AG09319 (cell line): ENCODE results near the gene CNOT8.
"Not testable (repeated sequence)": the region's sequence is repeated elsewhere in the genome, so short reads cannot be mapped to it uniquely, and the experiment has no call there.

Experiments
- DNase-seq: peaks from one replicate; pipeline ENCODE4 v3.0.0-alpha.2; 2010; ENCODE audit warnings: low read depth; ENCODE audit errors: extremely low read depth
- TF ChIP-seq, protein P1 (sequence below): IDR thresholded peaks from 2 replicates; pipeline ENCODE4 v1.5.1; 2011; ENCODE audit warnings: low read depth, mild to moderate bottlenecking, inconsistent platforms, low read length, moderate library complexity

The CNOT8 gene

DNA sequence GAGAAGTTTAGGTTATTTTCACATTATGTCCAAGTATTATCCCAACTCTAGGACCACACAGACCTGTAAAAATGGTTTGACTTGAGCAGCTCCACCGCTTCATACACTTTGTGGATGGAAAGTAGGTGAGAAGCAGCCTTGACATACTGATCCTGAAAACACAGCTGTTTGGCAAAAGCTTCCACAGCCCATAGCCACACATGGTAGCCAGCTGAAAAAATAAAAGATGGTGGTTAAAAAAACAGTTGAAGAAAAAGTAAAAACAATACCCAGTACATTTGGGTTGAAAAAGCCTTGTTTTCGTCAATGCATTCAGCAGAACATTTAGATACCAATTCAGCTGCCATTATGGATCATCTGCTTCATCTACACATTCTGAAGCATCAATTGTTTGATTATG, 42.8 kb downstream of the CNOT8 start:
- TF ChIP-seq, protein P1, sequence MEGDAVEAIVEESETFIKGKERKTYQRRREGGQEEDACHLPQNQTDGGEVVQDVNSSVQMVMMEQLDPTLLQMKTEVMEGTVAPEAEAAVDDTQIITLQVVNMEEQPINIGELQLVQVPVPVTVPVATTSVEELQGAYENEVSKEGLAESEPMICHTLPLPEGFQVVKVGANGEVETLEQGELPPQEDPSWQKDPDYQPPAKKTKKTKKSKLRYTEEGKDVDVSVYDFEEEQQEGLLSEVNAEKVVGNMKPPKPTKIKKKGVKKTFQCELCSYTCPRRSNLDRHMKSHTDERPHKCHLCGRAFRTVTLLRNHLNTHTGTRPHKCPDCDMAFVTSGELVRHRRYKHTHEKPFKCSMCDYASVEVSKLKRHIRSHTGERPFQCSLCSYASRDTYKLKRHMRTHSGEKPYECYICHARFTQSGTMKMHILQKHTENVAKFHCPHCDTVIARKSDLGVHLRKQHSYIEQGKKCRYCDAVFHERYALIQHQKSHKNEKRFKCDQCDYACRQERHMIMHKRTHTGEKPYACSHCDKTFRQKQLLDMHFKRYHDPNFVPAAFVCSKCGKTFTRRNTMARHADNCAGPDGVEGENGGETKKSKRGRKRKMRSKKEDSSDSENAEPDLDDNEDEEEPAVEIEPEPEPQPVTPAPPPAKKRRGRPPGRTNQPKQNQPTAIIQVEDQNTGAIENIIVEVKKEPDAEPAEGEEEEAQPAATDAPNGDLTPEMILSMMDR: no peak
- DNase-seq: no peak

DNA sequence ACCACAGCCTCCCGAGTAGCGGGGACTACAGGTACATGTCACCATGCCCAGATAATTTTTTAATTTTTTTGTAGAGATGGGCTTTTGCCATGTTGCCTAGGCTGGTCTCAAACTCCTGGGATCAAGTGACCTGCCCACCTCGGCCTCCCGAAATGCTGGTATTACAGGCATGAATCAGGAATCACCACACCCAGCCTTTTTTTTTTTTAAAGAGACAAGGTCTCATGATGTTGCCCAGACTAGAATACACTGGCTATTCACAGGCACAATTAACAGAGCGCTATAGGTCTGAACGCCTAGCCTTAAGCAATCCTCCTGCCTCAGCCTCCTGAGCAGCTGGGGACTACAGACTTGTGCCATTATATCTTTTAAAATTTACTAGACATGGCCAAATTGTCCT, 43.5 kb downstream of the CNOT8 start:
- TF ChIP-seq, protein P1: no peak
- DNase-seq: no peak

DNA sequence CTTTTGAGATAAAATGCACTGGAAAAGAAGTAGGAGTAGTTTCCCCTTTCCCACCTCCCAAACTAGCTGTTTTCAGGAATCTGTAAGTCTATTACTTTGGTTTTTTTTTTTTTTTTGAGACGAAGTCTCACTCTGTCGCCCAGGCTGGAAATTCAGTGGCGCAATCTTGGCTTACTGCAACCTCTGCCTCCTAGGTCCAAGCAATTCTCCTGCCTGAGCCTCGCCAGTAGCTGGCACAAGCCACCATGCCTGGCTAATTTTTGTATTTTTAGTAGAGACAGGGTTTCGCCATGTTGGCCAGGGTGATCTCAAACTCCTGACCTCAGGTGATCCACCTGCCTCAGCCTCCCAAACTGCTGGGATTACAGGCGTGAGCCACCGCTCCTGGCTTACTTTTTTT, 47.2 kb downstream of the CNOT8 start:
- DNase-seq: not testable (repeated sequence)

DNA sequence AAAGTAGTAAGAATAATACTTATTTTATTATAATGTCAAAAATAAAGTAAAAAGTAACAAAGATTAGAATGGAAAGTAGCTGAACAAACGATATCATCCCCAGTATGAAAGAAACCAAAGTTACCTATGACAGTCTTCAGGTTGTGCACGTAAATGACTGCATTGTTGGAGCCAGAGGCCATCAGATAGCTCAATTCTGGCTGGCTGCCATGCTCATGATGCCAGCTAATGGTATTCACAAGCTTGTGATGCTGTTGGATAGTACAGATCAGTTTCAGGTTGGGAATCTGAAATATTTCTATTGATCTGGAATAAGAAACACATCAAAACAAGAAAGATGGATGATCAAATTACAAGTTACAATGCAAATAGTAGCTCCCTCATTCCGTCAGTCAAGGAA, 58.4 kb downstream of the CNOT8 start:
- TF ChIP-seq, protein P1: no peak
- no peak for DNase-seq

DNA sequence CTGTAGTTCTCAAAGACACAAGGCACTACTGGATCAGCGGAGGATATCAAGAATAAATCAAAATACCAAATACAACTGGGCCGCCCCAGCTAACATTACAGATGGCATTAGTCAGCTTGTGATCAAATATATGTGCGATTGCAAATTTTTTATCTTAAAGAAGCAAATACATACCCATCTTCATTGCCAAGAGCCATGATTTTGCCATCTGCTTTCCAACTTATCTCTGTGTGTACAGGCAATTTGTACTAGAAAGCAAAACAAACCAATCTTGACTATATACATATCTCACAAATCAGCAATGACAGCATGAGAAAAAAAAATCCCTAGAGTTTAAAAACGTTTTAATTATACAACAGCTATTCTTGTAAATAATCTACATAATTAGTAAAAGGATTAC, 59.3 kb downstream of the CNOT8 start:
- DNase-seq: no peak
- TF ChIP-seq, protein P1: no peak

DNA sequence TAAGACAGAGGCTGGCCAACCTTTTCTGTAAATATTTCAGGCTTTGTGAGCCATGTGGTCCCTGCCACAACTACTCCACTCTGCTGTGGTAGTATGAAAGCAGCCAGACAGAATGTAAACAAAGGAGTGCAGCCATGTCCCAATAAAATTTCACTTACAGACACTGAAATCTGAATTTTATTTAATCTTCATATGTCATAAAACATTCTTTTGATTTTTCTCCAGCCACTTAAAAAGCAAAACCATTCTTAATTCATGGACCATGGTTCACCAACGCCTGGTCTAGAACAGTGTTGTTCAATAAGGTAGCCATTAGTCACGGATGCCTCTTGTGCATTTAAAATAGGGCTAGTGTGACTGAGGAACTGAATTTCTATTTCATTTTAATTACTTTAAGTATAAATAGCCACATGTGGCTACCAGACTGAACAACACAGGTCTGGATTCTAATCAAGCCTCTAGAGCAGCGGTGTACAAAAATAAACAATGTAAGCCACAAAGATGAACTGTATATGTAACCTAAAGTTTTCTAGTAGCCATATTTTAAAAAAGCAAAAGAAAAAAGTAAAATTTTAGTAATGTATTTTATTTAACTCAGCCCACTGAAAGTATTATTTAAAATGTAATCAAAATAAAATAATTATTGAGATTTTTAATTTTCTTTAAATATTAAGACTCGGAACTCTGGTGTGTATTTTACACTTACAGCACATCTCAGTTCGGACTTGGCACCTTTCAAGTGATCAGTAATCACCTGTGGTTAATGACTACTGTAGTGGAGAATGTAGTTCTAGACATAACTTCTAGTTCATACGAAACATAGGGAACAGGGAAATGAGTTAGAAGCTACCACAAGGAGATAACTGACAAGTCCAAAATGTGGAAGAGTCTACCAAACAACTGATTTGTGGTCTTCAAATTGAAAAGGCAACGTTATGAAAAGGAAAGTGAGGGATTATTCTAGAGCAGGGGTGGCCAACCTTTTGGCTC, 65.3 kb downstream of the CNOT8 start:
- TF ChIP-seq, protein P1: no peak
- DNase-seq: no peak
